ENCODE results near the gene CELF4.

DNA sequence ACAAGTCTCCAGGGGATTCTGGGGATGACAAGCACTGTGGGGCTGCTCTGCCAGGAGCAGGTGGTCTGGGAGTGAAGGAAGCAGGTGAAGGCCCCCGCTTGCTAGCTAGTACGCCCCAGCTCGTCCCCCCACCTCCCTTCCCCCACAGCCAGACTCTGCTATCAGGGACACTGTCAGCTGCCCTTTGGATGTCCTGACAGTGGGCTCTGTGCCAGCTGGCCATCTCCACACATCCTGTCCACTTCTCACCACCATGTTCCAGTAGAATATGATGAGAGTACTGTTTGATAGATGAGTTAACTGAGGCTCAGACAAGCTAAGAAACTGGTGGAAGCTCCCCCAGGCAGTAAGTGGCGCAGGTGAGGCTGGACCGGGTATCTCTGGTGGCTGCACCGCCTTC lies 276.2 kb downstream of the CELF4 start:
- TF ChIP-seq, protein P1, sequence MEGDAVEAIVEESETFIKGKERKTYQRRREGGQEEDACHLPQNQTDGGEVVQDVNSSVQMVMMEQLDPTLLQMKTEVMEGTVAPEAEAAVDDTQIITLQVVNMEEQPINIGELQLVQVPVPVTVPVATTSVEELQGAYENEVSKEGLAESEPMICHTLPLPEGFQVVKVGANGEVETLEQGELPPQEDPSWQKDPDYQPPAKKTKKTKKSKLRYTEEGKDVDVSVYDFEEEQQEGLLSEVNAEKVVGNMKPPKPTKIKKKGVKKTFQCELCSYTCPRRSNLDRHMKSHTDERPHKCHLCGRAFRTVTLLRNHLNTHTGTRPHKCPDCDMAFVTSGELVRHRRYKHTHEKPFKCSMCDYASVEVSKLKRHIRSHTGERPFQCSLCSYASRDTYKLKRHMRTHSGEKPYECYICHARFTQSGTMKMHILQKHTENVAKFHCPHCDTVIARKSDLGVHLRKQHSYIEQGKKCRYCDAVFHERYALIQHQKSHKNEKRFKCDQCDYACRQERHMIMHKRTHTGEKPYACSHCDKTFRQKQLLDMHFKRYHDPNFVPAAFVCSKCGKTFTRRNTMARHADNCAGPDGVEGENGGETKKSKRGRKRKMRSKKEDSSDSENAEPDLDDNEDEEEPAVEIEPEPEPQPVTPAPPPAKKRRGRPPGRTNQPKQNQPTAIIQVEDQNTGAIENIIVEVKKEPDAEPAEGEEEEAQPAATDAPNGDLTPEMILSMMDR (IDR thresholded peaks at IDR 0.05; ENCODE audit: insufficient read depth, low read length, poor library complexity, severe bottlenecking): no peak
- TF ChIP-seq EZH2phosphoT487 (conservative IDR thresholded peaks at IDR 0.05; ENCODE audit: low read length): no peak
